MM.1S (cell line): ENCODE measurements around the gene DGKG.

Source experiments
- DNase-seq: peaks from one replicate; pipeline ENCODE4 v3.0.0-alpha.2; 2015
- H2AFZ ChIP-seq: fragments of 300-600 bp; sonication (generic); 2 replicates; pipeline ENCODE4 v1.6.0; 2016; ENCODE audit warnings: antibody characterized with exemption, low read length
- H3F3A ChIP-seq: fragments of 300-600 bp; sonication (generic); 2 replicates; pipeline ENCODE4 v1.6.1; 2016; ENCODE audit warnings: mild to moderate bottlenecking, antibody characterized with exemption, low read length, moderate library complexity, mixed read lengths; ENCODE audit not compliant: insufficient read depth
- H3K27ac ChIP-seq: fragments of 300-600 bp; sonication (generic); 2 replicates; pipeline ENCODE4 v1.5.1; 2016; ENCODE audit warnings: mild to moderate bottlenecking, low read length
- H3K27me3 ChIP-seq: fragments of 300-600 bp; sonication (generic); replicated peaks from 2 replicates; pipeline ENCODE4 v1.6.0; 2016; ENCODE audit warnings: low read length; ENCODE audit not compliant: insufficient read depth
- H3K36me3 ChIP-seq: fragments of 300-600 bp; sonication (generic); replicated peaks from 2 replicates; pipeline ENCODE4 v1.6.1; 2016; ENCODE audit warnings: mild to moderate bottlenecking, low read length, mixed read lengths; ENCODE audit not compliant: insufficient read depth
- H3K4me1 ChIP-seq: fragments of 300-600 bp; sonication (generic); 2 replicates; pipeline ENCODE4 v1.6.1; 2016; ENCODE audit warnings: low read length, mixed read lengths
- H3K4me2 ChIP-seq: fragments of 300-600 bp; sonication (generic); 2 replicates; pipeline ENCODE4 v1.6.0; 2016; ENCODE audit warnings: low read depth, low read length
- H3K4me3 ChIP-seq: fragments of 300-600 bp; sonication (generic); 2 replicates; pipeline ENCODE4 v1.5.1; 2016; ENCODE audit warnings: low read length, mixed read lengths
- H3K79me2 ChIP-seq: fragments of 300-600 bp; sonication (generic); 2 replicates; pipeline ENCODE4 v1.6.1; 2016; ENCODE audit warnings: mixed run types, low read length, mixed read lengths
- H3K9ac ChIP-seq: fragments of 300-600 bp; sonication (generic); 2 replicates; pipeline ENCODE4 v1.6.1; 2016; ENCODE audit warnings: low read length, mixed read lengths
- H3K9me2 ChIP-seq: fragments of 300-600 bp; sonication (generic); replicated peaks from 2 replicates; pipeline ENCODE4 v1.6.1; 2016; ENCODE audit warnings: mild to moderate bottlenecking, low read length, mixed read lengths; ENCODE audit not compliant: insufficient read depth
- H3K9me3 ChIP-seq: fragments of 300-600 bp; sonication (generic); replicated peaks from 2 replicates; pipeline ENCODE4 v1.6.1; 2016; ENCODE audit warnings: mild to moderate bottlenecking, low read length, mixed read lengths; ENCODE audit not compliant: insufficient read depth
- H4K20me1 ChIP-seq: fragments of 300-600 bp; sonication (generic); 2 replicates; pipeline ENCODE4 v1.6.1; 2016; ENCODE audit warnings: mild to moderate bottlenecking, low read length, moderate library complexity, mixed read lengths; ENCODE audit not compliant: insufficient read depth
- CTCF ChIP-seq: fragments of 300-600 bp; sonication (generic); IDR thresholded peaks from 2 replicates; pipeline ENCODE4 v1.5.1; 2016; ENCODE audit warnings: antibody characterized with exemption, low read length, mixed read lengths
- EZH2 ChIP-seq: fragments of 300-600 bp; sonication (generic); optimal IDR thresholded peaks from 2 replicates; pipeline ENCODE3; 2017; ENCODE audit warnings: low read depth, mild to moderate bottlenecking, antibody characterized with exemption, low read length, mixed read lengths
- EZH2phosphoT487 ChIP-seq: fragments of 300-600 bp; sonication (generic); IDR thresholded peaks from 2 replicates; pipeline ENCODE4 v1.6.1; 2018; ENCODE audit warnings: antibody characterized with exemption, low read length

The DGKG gene

GRCh38 chr3:186102687-186103086 is 259.3 kb downstream of the DGKG start:
- Histone ChIP-seq H3K4me2 (no peak overlapping the region), H3F3A (peaks cover 6% of the 10 kb centered on the region), H3K9me2 (no peaks in the 10 kb centered on the region), H3K4me1 (0 out of 2 replicates have a peak, but pooled peaks cover 7% of the 10 kb centered on the region), H3K27ac (no peak overlapping the region), H3K9me3 (no peaks in the 10 kb centered on the region), H3K79me2 (peaks cover 5% of the 10 kb centered on the region; the same call in 1 of the 2 replicates), H2AFZ (no peak overlapping the region), H3K36me3 (no peaks in the 10 kb centered on the region), H4K20me1 (no peaks in the 10 kb centered on the region), H3K4me3 (no peak overlapping the region), H3K9ac (no peak overlapping the region), H3K27me3 (peaks cover 10% of the 10 kb centered on the region)
- DNase-seq, result no peak
- TF ChIP-seq EZH2 (no peak), CTCF (no peak), EZH2phosphoT487 (no peak)

DNA sequence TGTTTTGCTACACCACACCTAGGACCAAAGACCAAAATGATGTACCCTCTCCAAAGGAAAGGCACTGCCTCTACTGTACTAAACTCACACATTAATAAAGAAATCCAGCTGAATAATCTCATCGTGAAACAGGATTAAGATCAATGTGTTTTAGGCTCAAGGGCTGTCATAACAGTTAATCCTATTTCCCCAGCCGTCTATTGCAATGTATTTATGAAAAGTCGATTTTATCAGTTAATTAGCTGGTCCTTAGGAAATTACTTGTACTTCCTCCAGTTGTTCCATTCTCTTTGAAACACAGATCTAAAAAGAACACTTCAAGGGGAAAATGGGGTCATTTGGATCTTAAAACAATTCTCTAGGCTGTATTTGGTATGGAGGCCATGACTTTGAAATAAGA is 261.6 kb downstream of the DGKG start:
- H3K9me2 ChIP-seq, result no peaks in the 10 kb centered on the region
- no peaks in the 10 kb centered on the region for H4K20me1 ChIP-seq
- TF ChIP-seq EZH2, result no peak
- no peak for TF ChIP-seq CTCF
- no peak for TF ChIP-seq EZH2phosphoT487
- peaks cover 13% of the 10 kb centered on the region for H3K4me1 ChIP-seq
- H3K4me3 ChIP-seq, result no peak overlapping the region
- H3K9ac ChIP-seq, result no peak overlapping the region
- H2AFZ ChIP-seq, result no peak overlapping the region
- H3K27me3 ChIP-seq, result no peaks in the 10 kb centered on the region
- no peaks in the 10 kb centered on the region for H3K9me3 ChIP-seq
- no peaks in the 10 kb centered on the region for H3K36me3 ChIP-seq
- no peak for DNase-seq
- H3K79me2 ChIP-seq, result no peaks in the 10 kb centered on the region
- H3K4me2 ChIP-seq, result no peak overlapping the region
- peaks cover 6% of the 10 kb centered on the region; the same call in 1 of the 2 replicates for H3F3A ChIP-seq
- no peak overlapping the region for H3K27ac ChIP-seq

DNA sequence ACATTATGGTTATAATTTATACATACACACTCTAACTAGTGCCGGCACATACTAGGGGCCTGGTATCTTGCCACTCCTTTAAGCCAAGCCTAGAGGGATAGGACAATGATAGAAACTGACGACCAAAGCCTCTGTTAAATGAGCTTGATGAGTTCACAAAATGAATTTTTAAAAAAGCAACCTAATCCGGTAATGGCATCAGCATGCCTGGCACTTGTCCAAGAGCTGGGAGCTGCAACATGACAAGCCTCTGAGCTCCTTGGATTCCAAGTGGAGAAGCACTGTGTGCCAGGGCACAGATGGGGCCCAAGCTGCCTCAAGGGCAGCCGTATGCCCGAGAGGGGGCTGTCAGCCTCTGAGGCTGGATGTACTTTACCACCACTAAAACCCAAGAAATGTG is 262.9 kb downstream of the DGKG start:
- no peaks in the 10 kb centered on the region for H3K9me2 ChIP-seq
- no peak overlapping the region for H3K9ac ChIP-seq
- peaks cover 6% of the 10 kb centered on the region; the same call in 1 of the 2 replicates for H3F3A ChIP-seq
- no peak overlapping the region for H2AFZ ChIP-seq
- H3K4me2 ChIP-seq, result no peak overlapping the region
- no peaks in the 10 kb centered on the region for H3K36me3 ChIP-seq
- no peaks in the 10 kb centered on the region for H3K9me3 ChIP-seq
- no peaks in the 10 kb centered on the region for H3K27me3 ChIP-seq
- H3K79me2 ChIP-seq, result no peaks in the 10 kb centered on the region
- H3K4me3 ChIP-seq, result no peak overlapping the region
- TF ChIP-seq EZH2phosphoT487 (no peak), CTCF (no peak), EZH2 (no peak)
- no peak for DNase-seq
- no peaks in the 10 kb centered on the region for H4K20me1 ChIP-seq
- peaks cover 19% of the 10 kb centered on the region for H3K4me1 ChIP-seq
- H3K27ac ChIP-seq, result no peak overlapping the region
